Measurements from ENCODE around the gene CCDC60. TPM values are rescaled to one million over a fixed set of nuclear protein-coding genes. Genes with fewer than 3 reads are reported as not detected.
A peak's percentile ranks its signal among the peaks of the same experiment; 100 is the strongest.

Gene CCDC60
- total RNA-seq, 1 experiment from 2014 or later: not detected

GRCh38 chr12:119500209-119500608 lies 165.7 kb downstream of the CCDC60 start:
- Histone ChIP-seq H3K9me3 (ENCODE audit: control insufficient read depth in 1 of 2, insufficient read depth in 1 of 2, low read depth in 1 of 2, low read length in 2 of 2) (no peaks in the 10 kb centered on the region), H4K20me1 (ENCODE audit: insufficient read depth) (no peaks in the 10 kb centered on the region), H3K27ac (ENCODE audit: low read depth, low read length) (no peak overlapping the region), H3K4me2 (ENCODE audit: low read length) (no peak overlapping the region), H2AFZ (ENCODE audit: low read depth, low read length, poor library complexity, severe bottlenecking) (no peak overlapping the region), H3K4me1 (ENCODE audit: control insufficient read depth in 1 of 2, insufficient read depth in 2 of 2, low read length in 2 of 2) (peaks cover 2 to 12% of the 10 kb centered on the region in 2 experiments; a peak in 2 of 4 replicates), H3K36me3 (ENCODE audit: control insufficient read depth in 1 of 2, insufficient read depth in 2 of 2, low read length in 2 of 2) (no peaks in the 10 kb centered on the region), H3K79me2 (ENCODE audit: insufficient read depth, low read length) (no peaks in the 10 kb centered on the region), H3K9ac (ENCODE audit: low read length) (no peak overlapping the region), H3K4me3 (replicated peaks in 1 of 2; ENCODE audit: low read depth in 1 of 2, low read length in 2 of 2) (no peak overlapping the region), H3K9me2 (ENCODE audit: insufficient read depth) (no peaks in the 10 kb centered on the region), H3K27me3 (ENCODE audit: insufficient read depth, low read length) (peaks cover 43% of the 10 kb centered on the region)
- ChIA-PET CTCF (interaction anchor here (1.2 kb wide), 1 partner anchor 56 kb away, joined by 4 read pairs; no protein-coding TSS in a partner anchor), RAD21 (ENCODE audit: low non-redundant PET in 1 of 2, low total read pairs in 2 of 2, uncharacterized antibody in 2 of 2, unreplicated experiment in 2 of 2) (no interaction called here), POLR2A (no interaction called here)
- no peak for DNase-seq (ENCODE audit: low read depth, low spot score)
- TF ChIP-seq RAD21 (IDR thresholded peaks at IDR 0.05; ENCODE audit: low read depth): peak; percentile 33
- no peak for TF ChIP-seq EZH2 (IDR thresholded peaks at IDR 0.05)
- TF ChIP-seq CTCF (IDR thresholded peaks at IDR 0.05 in 2 of 3, conservative IDR thresholded peaks at IDR 0.05 in 1 of 3; ENCODE audit: borderline replicate concordance in 1 of 3, insufficient read depth in 1 of 3, low read depth in 2 of 3, low read length in 2 of 3): peak in 2 of 3 experiments; percentile 30 to 38; a peak in 3 of 6 replicates
- intact Hi-C loops (cut with micrococcal nuclease): loop anchor here (1.0 to 10.0 kb wide), 2 partner anchors 145 to 167 kb away; no protein-coding TSS in a partner anchor
- ATAC-seq: peak; percentile 54
- no TSS peak for BruUV-seq (replicated peaks)

DNA sequence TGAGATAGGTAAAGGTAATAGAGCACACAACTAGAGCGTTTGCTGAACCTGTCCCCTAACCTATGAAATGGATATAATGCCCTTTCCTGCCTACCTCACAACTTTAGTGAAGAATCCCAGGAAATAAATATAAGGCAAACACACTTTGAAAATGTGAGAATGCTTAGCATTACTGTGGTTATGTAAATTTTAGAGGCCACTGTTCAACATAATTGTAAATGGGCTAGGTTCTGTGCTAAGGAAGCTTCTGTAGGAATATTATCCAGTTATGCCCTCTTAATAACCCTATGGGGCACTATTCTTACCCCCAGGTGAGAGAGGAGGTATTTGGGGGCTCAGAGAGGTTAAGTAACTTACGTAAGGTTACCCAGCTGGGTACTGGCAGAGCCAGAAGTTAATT lies 166.5 kb downstream of the CCDC60 start:
- ChIA-PET POLR2A (no interaction called here), RAD21 (ENCODE audit: low non-redundant PET in 1 of 2, low total read pairs in 2 of 2, uncharacterized antibody in 2 of 2, unreplicated experiment in 2 of 2) (no interaction called here), CTCF (interaction anchor here (1.1 to 1.2 kb wide), 2 partner anchors 57 to 167 kb away, joined by 3 to 4 read pairs; partner anchors contain the start of gene PRKAB1)
- Histone ChIP-seq H2AFZ (ENCODE audit: low read depth, low read length, poor library complexity, severe bottlenecking) (no peak overlapping the region), H3K4me1 (ENCODE audit: control insufficient read depth in 1 of 2, insufficient read depth in 2 of 2, low read length in 2 of 2) (peaks cover 2 to 17% of the 10 kb centered on the region in 2 experiments; a peak in 2 of 4 replicates), H3K79me2 (ENCODE audit: insufficient read depth, low read length) (no peaks in the 10 kb centered on the region), H3K27me3 (ENCODE audit: insufficient read depth, low read length) (peaks cover 35% of the 10 kb centered on the region; the same call in 1 of the 2 replicates), H3K4me2 (ENCODE audit: low read length) (no peak overlapping the region), H3K27ac (ENCODE audit: low read depth, low read length) (no peak overlapping the region), H3K9me3 (ENCODE audit: control insufficient read depth in 1 of 2, insufficient read depth in 1 of 2, low read depth in 1 of 2, low read length in 2 of 2) (no peaks in the 10 kb centered on the region), H3K36me3 (ENCODE audit: control insufficient read depth in 1 of 2, insufficient read depth in 2 of 2, low read length in 2 of 2) (no peaks in the 10 kb centered on the region), H4K20me1 (ENCODE audit: insufficient read depth) (no peaks in the 10 kb centered on the region), H3K4me3 (replicated peaks in 1 of 2; ENCODE audit: low read depth in 1 of 2, low read length in 2 of 2) (no peak overlapping the region), H3K9ac (ENCODE audit: low read length) (no peak overlapping the region), H3K9me2 (ENCODE audit: insufficient read depth) (no peaks in the 10 kb centered on the region)
- no peak for DNase-seq (ENCODE audit: low read depth, low spot score)
- no TSS peak for BruUV-seq (replicated peaks)
- ATAC-seq: no peak
- intact Hi-C loops (cut with micrococcal nuclease): loop anchor here (10.0 kb wide), 1 partner anchor 144 kb away; no protein-coding TSS in a partner anchor
- TF ChIP-seq CBX3 (IDR thresholded peaks at IDR 0.05; ENCODE audit: low read depth): no peak
- no peak for TF ChIP-seq ZNF274 (IDR thresholded peaks at IDR 0.05; ENCODE audit: low read depth, low read length)
- TF ChIP-seq, protein P1, sequence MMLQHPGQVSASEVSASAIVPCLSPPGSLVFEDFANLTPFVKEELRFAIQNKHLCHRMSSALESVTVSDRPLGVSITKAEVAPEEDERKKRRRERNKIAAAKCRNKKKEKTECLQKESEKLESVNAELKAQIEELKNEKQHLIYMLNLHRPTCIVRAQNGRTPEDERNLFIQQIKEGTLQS (IDR thresholded peaks at IDR 0.05): no peak
- TF ChIP-seq SRF (IDR thresholded peaks at IDR 0.05; ENCODE audit: low read depth): no peak
- TF ChIP-seq SIN3A (IDR thresholded peaks at IDR 0.05; ENCODE audit: low read depth): no peak
- TF ChIP-seq EZH2phosphoT487 (IDR thresholded peaks at IDR 0.05; ENCODE audit: borderline replicate concordance): no peak
- no peak for TF ChIP-seq ZBTB33 (IDR thresholded peaks at IDR 0.05; ENCODE audit: extremely low read depth, insufficient replicate concordance, low read length)
- no peak for TF ChIP-seq JUND (IDR thresholded peaks at IDR 0.05)
- TF ChIP-seq YY1 (IDR thresholded peaks at IDR 0.05; ENCODE audit: extremely low read depth, insufficient replicate concordance, low read depth, low read length): no peak
- TF ChIP-seq TCF7L2 (IDR thresholded peaks at IDR 0.05; ENCODE audit: borderline replicate concordance, extremely low read depth, insufficient read depth, insufficient read length): no peak
- no peak for TF ChIP-seq ZFX (IDR thresholded peaks at IDR 0.05)
- no peak for TF ChIP-seq POLR2A (IDR thresholded peaks at IDR 0.05; ENCODE audit: borderline replicate concordance, extremely low read depth, insufficient read depth, insufficient read length)
- TF ChIP-seq ELF1 (IDR thresholded peaks at IDR 0.05; ENCODE audit: borderline replicate concordance, low read depth): no peak

Data from HCT116 (cell line).